Activated CD4-positive, CD25-positive, alpha-beta regulatory T cell (primary cell): ENCODE data around the gene MT1E.
"Not testable (repeated sequence)": the region's sequence is repeated elsewhere in the genome, so short reads cannot be mapped to it uniquely, and the experiment has no call there.

Experiments
- DNase-seq, 4 experiments: peaks; one replicate each; lab custom pipeline; 2025; lab: John Stamatoyannopoulos, UW

Gene MT1E

GRCh38 chr16:56647641-56648431, 22.3 kb downstream of the MT1E start:
- no peak for DNase-seq

GRCh38 chr16:56649271-56649670, 23.7 kb downstream of the MT1E start:
- no peak for DNase-seq

- no peak for DNase-seq
Observed at GRCh38 chr16:56649820-56650219, 24.2 kb downstream of the MT1E start.

GRCh38 chr16:56651586-56651985, 26.0 kb downstream of the MT1E start, which contains the start of gene MT1B:
Gene MT1B, plus strand, starts transcription at chr16:56651886. Its CDS starts 68 bp downstream, at chr16:56651954.
- DNase-seq = no peak

GRCh38 chr16:56652600-56652999, 27.0 kb downstream of the MT1E start:
- DNase-seq = no peak

GRCh38 chr16:56653218-56653617, 27.6 kb downstream of the MT1E start:
- DNase-seq = no peak

- peak; percentile 41 to 52 (median 44) for DNase-seq
Observed at GRCh38 chr16:56657555-56658326, 32.2 kb downstream of the MT1E start, which contains the start of gene MT1F. Gene MT1F, plus strand, starts transcription at chr16:56657959. Its CDS starts 100 bp downstream, at chr16:56658059.

GRCh38 chr16:56658327-56658875, 32.8 kb downstream of the MT1E start:
- no peak for DNase-seq

GRCh38 chr16:56662357-56663354, 37.1 kb downstream of the MT1E start:
- peak in 1 of 4 experiments; percentile 13 for DNase-seq

GRCh38 chr16:56664506-56664905, 38.9 kb downstream of the MT1E start:
- DNase-seq = no peak

- not testable (repeated sequence) for DNase-seq
Observed at GRCh38 chr16:56665286-56666261, 40.0 kb downstream of the MT1E start.

- DNase-seq = no peak
Observed at GRCh38 chr16:56667581-56668571, 42.3 kb downstream of the MT1E start, which contains the start of gene MT1G. Gene MT1G, minus strand, starts transcription at chr16:56668065. Its CDS starts 72 bp downstream, at chr16:56667993.

GRCh38 chr16:56669005-56669839, 43.6 kb downstream of the MT1E start, which contains the start of gene MT1H:
Gene MT1H, plus strand, starts transcription at chr16:56669814. Its CDS starts 71 bp downstream, at chr16:56669885.
- DNase-seq = no peak

GRCh38 chr16:56669840-56670619, 44.4 kb downstream of the MT1E start:
- DNase-seq = no peak

GRCh38 chr16:56670620-56670934, 45.0 kb downstream of the MT1E start:
- no peak for DNase-seq

- not testable (repeated sequence) for DNase-seq
Observed at GRCh38 chr16:56671691-56672090, 46.1 kb downstream of the MT1E start.

- not testable (repeated sequence) for DNase-seq
Observed at GRCh38 chr16:56672171-56672570, 46.6 kb downstream of the MT1E start.
